Natural killer cell treated with Interleukin-12 subunit alpha and Interleukin-12 subunit beta and Interleukin-15 and Interleukin-18, amount 100 ng/mL, for 72 hours (primary cell): ENCODE data around the gene EOLA2. TPM values are rescaled to one million over a fixed set of nuclear protein-coding genes. Genes with fewer than 3 reads are reported as not detected.
"Not testable (repeated sequence)": the region's sequence is repeated elsewhere in the genome, so short reads cannot be mapped to it uniquely, and the experiment has no call there.

Source experiments
- ATAC-seq, 2 donors: fragments of 150-1000 bp; cut with Tn5 transposase in 1 of 2; sonication (Bioruptor Pico), chemical (Tn5 transposase) in 1 of 2; 2 replicates each; pipeline ENCODE4 v1.10.0; 2021
- DNase-seq: peaks from one replicate; pipeline ENCODE4 v3.0.0; 2022; ENCODE audit warnings: low spot score
- H3K27ac Mint-ChIP-seq, 2 donors: 1 replicate in 1 of 2; 2 replicates in 1 of 2; pipeline ENCODE4 v1.8.0; 2022; ENCODE audit warnings: mixed read lengths in 2 of 2, mild to moderate bottlenecking in 1 of 2, moderate library complexity in 1 of 2
- H3K27me3 Mint-ChIP-seq, 2 donors: 1 replicate in 1 of 2; 2 replicates in 1 of 2; pipeline ENCODE4 v1.8.0; 2022; ENCODE audit warnings: mixed read lengths in 2 of 2
- H3K36me3 Mint-ChIP-seq: one replicate; pipeline ENCODE4 v1.8.0; 2022; ENCODE audit warnings: mixed read lengths
- H3K4me1 Mint-ChIP-seq, 2 donors: 1 replicate in 1 of 2; 2 replicates in 1 of 2; pipeline ENCODE4 v1.8.0; 2022; ENCODE audit warnings: low read depth in 2 of 2, mixed read lengths in 2 of 2, mild to moderate bottlenecking in 1 of 2
- H3K4me3 Mint-ChIP-seq: one replicate; pipeline ENCODE4 v1.8.0; 2022; ENCODE audit warnings: mixed read lengths
- H3K9me3 Mint-ChIP-seq: 2 replicates; pipeline ENCODE4 v1.8.0; 2022; ENCODE audit warnings: mixed read lengths
- total RNA-seq, 2 donors: library from RNA; stranded (reverse); gene quantifications; one replicate each; pipeline ENCODE4 v1.2.3, GENCODE V29; 2022

The EOLA2 gene
- 10 to 100 TPM; 46.9 to 64.3 TPM for total RNA-seq

DNA sequence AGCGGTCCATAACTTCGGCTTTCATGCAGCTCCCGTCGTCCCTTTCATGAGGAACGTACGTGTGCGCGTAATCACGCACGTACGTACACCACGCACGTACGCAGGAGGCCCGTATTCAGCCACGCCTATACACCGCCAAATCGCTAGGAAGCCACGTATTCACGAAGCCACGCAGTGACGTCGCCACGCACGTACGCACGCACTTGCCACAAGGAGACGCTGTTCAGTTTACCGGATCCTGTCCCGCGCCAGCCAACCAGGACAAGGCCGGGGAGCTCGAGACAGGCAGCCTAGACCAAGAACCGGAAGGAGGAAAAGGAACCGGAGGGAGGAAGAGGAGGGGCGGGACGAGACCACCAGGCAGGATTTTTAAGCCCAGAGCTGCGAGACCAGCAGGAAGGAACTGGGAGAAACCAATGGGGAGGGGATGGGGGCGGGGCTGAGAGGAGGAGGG is at the start of gene EOLA2:
EOLA2 (minus strand) TSS at position 65 of the 454 bp plus-strand sequence. CDS start 4,617 bp downstream, outside the sequence.
- DNase-seq (peak; percentile 94), ATAC-seq (peak; percentile 80 to 81)
- H3K4me3 Mint-ChIP-seq = peak within 1 kb of the TSS; percentile 92
- H3K4me1 Mint-ChIP-seq = peaks cover 0 to 4% of the 10 kb centered on the region in 2 donors
- no peaks in the 10 kb centered on the region for H3K27me3 Mint-ChIP-seq
- no peaks in the 10 kb centered on the region for H3K36me3 Mint-ChIP-seq
- H3K9me3 Mint-ChIP-seq = no peaks in the 10 kb centered on the region
- H3K27ac Mint-ChIP-seq = peak within 1 kb of the TSS; percentile 82 to 88

DNA sequence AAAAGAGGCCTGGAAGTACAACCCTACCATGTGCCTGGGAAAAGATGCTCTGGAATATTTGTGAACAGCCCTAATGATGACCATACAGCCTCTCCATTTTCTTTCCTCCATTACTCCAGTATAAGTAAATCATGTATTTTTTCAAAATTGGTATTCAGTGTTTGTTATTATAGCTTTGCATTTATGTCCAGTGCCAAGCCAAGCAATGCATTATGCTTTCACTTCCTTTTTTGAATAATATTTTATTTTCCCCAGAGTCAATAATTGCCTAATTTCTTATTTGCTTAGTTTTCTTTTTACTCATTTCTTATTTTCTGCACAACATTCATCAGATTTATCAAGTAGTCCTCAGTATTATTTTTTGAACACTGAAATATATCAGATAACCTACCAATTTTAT is 49.3 kb upstream of the EOLA2 start:
- ATAC-seq = no peak
- Mint-ChIP-seq H3K9me3 (no peaks in the 10 kb centered on the region), H3K27me3 (no peaks in the 10 kb centered on the region), H3K36me3 (no peaks in the 10 kb centered on the region), H3K4me3 (no peak overlapping the region), H3K4me1 (peaks cover 0 to 3% of the 10 kb centered on the region in 2 donors), H3K27ac (no peak overlapping the region)
- no peak for DNase-seq

DNA sequence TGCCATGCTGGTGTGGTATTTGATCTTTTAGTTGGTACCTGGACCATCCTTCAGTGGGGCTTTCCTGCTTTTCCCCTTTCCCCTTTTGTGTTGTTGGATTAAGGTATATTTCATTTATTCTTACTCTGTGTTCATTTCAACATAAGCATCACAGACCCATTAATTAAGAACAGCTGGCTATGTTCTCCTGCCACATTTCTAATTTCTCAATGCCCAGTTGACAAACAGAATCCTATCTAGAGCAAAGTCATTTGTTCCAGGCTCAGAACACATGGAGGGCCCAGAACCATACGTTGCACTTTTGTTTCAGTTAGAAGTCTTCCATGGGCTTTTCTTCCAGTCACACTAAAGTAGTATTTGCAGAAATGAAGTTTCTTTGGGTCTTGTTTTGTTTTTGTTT is 46.1 kb upstream of the EOLA2 start:
- no peak overlapping the region for H3K27ac Mint-ChIP-seq
- no peaks in the 10 kb centered on the region for H3K4me1 Mint-ChIP-seq
- H3K9me3 Mint-ChIP-seq = no peaks in the 10 kb centered on the region
- no peak for DNase-seq
- H3K4me3 Mint-ChIP-seq = no peak overlapping the region
- ATAC-seq = no peak
- no peaks in the 10 kb centered on the region for H3K36me3 Mint-ChIP-seq
- no peaks in the 10 kb centered on the region for H3K27me3 Mint-ChIP-seq

DNA sequence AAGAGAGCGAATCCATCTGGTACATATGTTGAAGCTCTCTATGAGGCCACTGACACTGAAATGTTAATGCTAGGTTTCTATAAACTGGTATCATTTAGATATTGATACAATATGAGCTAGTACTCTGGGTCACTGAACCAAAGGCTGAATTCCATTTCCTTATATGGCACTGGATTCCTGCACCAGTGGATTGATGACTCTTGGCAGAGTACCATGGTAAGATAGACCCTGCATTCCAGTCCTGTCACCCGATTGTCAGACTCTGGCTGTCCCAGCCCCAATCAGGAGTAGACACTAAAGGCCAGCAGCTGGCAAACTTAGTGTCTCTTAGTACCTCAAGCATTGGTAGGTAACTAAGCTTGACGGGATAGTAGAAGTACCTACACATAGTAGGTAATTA is 44.0 kb upstream of the EOLA2 start:
- Mint-ChIP-seq H3K27ac (no peak overlapping the region), H3K4me3 (no peak overlapping the region), H3K4me1 (no peaks in the 10 kb centered on the region), H3K36me3 (no peaks in the 10 kb centered on the region), H3K9me3 (no peaks in the 10 kb centered on the region), H3K27me3 (no peaks in the 10 kb centered on the region)
- DNase-seq (no peak), ATAC-seq (no peak)

DNA sequence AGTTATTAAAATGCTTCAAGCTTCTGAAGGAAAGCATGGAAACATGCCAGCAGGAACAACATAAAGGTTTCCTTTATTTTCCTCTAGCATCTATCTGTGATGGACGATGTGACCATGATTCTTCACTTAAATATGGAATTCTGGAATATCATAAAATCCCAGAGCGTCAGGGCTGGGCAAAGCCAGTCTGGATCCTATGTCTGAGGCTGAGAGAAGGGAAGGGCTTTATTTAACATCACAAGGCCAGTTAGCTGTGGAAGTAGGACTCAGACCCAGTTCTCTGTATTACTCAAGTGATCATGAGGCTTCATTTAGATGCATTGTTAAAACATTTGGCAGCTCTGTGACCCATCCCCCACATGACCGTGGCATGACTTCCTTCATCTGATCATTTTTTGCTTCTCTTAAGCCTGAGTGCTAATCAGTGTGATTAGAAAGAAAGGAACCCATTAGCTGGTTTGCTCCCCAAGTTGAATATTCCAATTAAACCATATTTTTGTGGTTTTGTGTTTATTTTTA is 40.9 kb upstream of the EOLA2 start:
- Mint-ChIP-seq H3K4me3 (no peak overlapping the region), H3K4me1 (no peaks in the 10 kb centered on the region), H3K27ac (no peak overlapping the region), H3K27me3 (no peaks in the 10 kb centered on the region), H3K9me3 (no peaks in the 10 kb centered on the region), H3K36me3 (no peaks in the 10 kb centered on the region)
- ATAC-seq = no peak
- DNase-seq = no peak

DNA sequence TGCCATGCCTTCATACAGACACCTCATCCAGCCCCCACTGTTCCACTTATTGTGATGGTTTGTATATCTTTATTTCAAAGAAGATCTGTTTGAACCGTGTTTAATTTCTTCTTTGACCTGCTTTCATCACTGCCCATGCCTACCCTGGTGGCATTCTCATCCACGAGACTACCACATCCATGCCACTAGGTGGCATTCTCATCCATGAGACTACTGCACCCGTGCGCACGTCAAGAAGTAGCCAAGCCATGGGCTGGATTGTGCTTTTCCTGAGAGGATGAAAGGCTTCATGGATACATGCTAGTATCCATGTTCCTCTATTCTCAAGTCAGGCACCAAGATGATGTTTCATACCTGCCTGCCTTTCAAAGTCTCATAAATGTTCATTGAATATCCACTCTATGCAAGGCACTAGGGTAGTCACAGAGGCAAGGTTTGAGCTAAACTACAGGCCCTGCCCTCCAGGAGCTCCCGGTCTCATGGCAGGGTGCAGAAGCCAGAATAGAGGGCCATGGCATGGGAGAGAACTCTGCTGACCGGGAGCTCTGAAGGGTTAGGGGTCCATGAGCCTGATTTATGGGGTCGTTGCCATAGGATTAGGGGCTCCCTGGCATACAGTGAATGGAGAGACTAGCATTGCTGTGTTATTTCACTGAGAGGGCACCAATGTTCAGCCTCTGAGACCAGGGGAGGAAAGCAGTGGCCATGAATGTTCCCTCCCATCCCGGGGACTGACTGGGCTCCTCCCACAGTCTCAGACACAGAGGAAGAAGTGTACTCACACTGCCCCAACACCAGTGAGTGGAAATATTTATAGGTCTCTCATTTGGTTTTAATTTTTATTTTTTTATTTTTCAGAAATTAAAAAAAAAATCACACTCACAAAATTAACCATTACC is 24.8 kb upstream of the EOLA2 start:
- Mint-ChIP-seq H3K9me3 (no peaks in the 10 kb centered on the region), H3K27ac (no peak overlapping the region), H3K4me1 (peaks cover 4% of the 10 kb centered on the region in 2 donors), H3K27me3 (peaks cover 0 to 2% of the 10 kb centered on the region in 2 donors), H3K36me3 (no peaks in the 10 kb centered on the region), H3K4me3 (no peak overlapping the region)
- DNase-seq = no peak
- peak in 1 of 2 donors; percentile 64 for ATAC-seq

DNA sequence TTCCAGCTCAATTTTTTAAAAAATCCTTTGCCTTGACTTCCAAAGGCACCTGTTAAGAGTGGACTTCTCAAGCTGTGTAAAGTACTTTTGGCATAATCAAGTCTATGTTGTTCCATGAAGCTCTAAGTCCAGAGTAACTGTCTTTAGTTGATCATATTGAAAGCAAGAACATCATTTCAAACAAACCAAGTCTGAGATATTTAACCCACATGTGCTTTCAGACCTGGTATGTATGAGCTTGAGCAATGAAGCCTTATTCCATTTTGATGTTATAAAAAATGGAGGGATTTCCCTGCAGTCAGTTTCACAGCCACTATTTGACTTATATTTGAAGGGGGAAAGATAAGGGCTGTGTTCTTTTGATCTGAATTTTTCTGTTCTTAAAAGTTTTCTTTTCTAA is 23.7 kb upstream of the EOLA2 start:
- Mint-ChIP-seq H3K9me3 (no peaks in the 10 kb centered on the region), H3K4me3 (no peak overlapping the region), H3K36me3 (no peaks in the 10 kb centered on the region), H3K4me1 (peaks cover 0 to 4% of the 10 kb centered on the region in 2 donors), H3K27ac (no peak overlapping the region), H3K27me3 (peaks cover 0 to 2% of the 10 kb centered on the region in 2 donors)
- ATAC-seq (no peak), DNase-seq (no peak)

DNA sequence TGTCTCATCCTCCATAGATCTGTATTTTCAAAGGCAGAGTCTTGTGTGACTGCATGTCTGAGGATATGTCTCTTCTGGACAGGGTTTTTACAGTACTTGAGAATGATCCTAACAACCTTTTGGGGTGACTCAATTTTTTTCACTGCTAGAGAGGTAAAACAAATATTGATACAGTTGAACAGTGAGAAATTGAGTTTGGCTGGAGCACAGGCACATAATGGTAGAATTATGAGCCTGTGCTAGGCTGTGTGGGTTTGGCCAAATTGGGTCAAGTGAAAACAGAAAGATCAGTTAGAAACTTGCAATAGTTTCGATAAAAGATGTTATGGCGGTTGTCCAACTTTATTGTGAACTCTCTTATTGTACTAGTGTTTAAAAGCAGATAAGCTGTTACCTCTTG is 23.3 kb upstream of the EOLA2 start:
- Mint-ChIP-seq H3K4me1 (peaks cover 0 to 4% of the 10 kb centered on the region in 2 donors), H3K27me3 (peaks cover 0 to 1% of the 10 kb centered on the region in 2 donors), H3K4me3 (no peak overlapping the region), H3K36me3 (no peaks in the 10 kb centered on the region), H3K27ac (no peak overlapping the region), H3K9me3 (no peaks in the 10 kb centered on the region)
- DNase-seq (no peak), ATAC-seq (no peak)

DNA sequence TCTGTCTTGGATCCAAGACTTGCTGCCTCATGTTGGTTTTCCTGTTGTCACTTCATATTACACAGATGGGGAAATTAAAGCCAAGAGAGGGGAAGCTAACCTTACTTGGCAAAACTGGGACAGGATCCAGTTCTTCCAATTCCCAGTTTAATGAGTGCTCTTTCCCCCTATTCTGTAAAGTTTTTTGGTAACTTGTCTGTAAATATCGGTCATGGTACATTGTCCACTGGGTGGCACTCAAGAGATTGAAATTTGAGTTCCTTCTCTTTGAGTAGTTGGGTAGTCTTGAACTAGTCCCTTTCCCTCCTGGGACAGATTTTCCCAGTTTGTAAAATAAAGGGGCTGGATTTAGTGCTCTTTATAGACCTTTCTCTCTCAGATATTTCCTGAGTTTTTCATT is 12.4 kb upstream of the EOLA2 start:
- DNase-seq (no peak), ATAC-seq (no peak)
- no peaks in the 10 kb centered on the region for H3K4me1 Mint-ChIP-seq
- H3K27me3 Mint-ChIP-seq = no peaks in the 10 kb centered on the region
- H3K36me3 Mint-ChIP-seq = peaks cover 6% of the 10 kb centered on the region
- H3K9me3 Mint-ChIP-seq = no peaks in the 10 kb centered on the region
- no peak overlapping the region for H3K4me3 Mint-ChIP-seq
- no peak overlapping the region for H3K27ac Mint-ChIP-seq

DNA sequence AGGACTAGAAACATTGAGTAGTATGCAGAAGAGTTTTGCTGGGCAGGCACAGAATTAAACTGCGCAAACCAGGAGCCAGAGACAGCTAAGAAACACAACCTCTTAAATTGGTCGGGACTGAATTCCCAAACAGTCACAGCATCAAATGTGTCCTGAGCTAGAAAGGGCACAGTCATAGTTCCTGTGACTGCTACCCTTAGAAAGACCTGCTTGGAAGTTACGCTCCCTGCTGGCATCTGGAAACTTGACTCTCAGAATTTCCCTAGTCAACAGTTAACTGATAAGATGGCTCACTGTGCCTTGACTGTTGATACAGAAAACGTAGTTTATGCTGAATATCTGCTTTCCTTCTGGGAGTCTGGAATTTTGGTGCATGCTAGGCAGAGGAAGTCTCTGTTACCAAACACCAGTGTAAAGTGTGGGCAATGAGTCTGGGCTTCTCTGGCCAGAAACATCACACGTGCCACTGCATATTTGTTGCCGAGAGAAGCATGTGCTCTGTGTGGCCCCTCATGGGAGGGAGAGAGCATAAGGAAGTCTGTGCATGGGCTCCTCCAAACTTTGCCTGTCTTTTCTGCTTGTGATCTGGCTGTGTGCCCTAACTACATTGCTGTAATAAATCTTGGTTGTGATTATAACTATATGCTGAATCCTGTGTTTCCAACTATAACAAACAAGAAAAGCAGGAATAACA is 11.6 kb upstream of the EOLA2 start:
- H3K36me3 Mint-ChIP-seq = peaks cover 6% of the 10 kb centered on the region
- H3K9me3 Mint-ChIP-seq = no peaks in the 10 kb centered on the region
- ATAC-seq = no peak
- no peak overlapping the region for H3K4me3 Mint-ChIP-seq
- H3K27ac Mint-ChIP-seq = no peak overlapping the region
- no peaks in the 10 kb centered on the region for H3K27me3 Mint-ChIP-seq
- DNase-seq = no peak
- no peaks in the 10 kb centered on the region for H3K4me1 Mint-ChIP-seq

DNA sequence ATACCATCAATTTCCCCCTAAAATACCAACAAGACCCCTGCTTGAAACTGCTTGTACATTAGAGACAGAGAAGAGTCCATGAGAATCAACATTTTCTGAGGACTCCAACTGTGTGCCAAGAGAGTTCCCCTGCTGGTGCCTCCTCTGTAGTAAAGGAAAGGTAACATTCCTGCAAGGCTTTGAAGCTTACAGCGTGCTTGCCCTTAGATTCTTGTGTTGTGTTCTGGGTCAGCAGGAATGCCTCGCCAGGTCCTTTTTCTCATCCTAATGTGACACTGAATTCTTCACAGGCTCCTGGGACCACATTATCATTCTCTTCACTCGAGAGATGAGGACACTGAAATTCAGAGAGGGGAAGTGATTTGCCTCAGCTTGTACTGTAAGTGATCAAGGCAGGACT is 9.7 kb upstream of the EOLA2 start:
- Mint-ChIP-seq H3K9me3 (no peaks in the 10 kb centered on the region), H3K27me3 (no peaks in the 10 kb centered on the region), H3K4me1 (no peaks in the 10 kb centered on the region), H3K4me3 (no peak overlapping the region), H3K27ac (no peak overlapping the region), H3K36me3 (peaks cover 6% of the 10 kb centered on the region)
- ATAC-seq (no peak), DNase-seq (no peak)

DNA sequence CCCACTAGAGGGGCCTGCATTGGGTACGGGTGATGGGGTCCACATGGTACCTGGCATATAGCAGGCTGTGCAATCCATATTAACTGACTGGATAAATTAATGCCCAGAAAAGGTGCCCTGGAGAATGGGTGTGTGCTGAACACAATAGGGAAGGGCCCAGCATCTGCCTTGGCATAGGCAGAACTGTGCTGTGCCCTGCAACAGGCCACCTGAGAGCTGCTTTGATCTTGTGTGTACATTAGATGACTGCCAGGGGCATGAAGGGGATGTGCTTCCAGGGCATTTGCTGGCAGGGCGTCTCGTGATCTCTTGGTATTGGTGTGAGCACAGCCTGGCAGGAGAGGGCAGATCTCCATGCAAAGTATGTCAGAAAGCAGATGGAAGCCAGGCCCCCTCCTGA is 8.6 kb upstream of the EOLA2 start:
- not testable (repeated sequence) for H3K27me3 Mint-ChIP-seq, ATAC-seq

DNA sequence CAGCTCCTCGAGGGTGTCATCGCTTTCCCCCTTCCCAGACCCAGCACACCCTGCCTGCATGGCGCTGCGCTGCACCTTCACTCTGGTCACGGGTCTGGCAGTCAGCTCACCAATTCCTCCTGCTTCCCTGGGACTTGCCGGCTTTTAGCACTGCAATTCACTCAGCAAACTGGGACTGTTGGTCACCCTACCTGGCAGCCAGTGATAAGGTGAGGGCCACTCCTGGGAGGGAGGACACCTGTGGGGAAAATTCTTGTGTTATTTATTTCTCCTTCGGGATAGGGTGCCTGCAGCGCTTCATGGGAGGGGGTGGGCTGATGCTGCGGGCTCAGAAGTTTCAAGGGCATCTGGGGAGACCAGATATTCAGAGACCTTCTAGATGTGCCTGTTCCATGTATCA is 7.5 kb upstream of the EOLA2 start:
- H3K27ac Mint-ChIP-seq, ATAC-seq, H3K36me3 Mint-ChIP-seq, H3K4me1 Mint-ChIP-seq, H3K4me3 Mint-ChIP-seq, H3K27me3 Mint-ChIP-seq, DNase-seq, H3K9me3 Mint-ChIP-seq: not testable (repeated sequence)

More for the DNA sequence above, 8.6 kb upstream of the EOLA2 start:
- H3K27ac Mint-ChIP-seq = peak overlapping the region in 1 of 2 donors; percentile 62
- not testable (repeated sequence) for DNase-seq, H3K36me3 Mint-ChIP-seq, H3K9me3 Mint-ChIP-seq, H3K4me1 Mint-ChIP-seq, H3K4me3 Mint-ChIP-seq

DNA sequence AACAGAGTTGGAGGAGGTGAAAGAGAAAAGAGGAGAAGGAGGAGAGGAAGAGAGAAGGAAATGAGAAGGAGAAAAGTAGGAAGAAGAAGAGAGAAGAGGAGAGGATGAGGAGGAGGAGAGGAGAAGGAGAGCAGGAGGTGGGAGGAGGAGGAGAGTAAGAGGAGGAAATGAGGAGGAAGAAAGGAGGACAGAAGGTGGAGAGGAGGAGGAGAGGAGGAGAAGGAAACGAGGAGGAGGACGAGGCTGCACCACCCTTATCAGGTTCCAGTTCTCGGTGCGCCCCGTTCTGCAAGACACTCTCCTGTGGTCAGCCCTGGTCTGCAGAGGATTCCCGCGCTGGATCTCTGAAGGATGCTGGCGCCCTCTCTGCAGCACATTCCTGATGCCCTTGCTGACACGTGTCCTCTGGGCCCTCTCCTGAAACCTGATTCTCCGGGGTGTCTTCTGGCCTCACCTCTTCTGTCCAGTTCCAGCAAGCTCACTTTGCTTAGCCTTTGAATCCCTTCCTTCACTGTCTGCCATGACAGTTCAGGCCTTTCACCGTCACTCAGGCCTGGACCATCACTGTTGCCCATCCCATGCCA is 6.9 kb upstream of the EOLA2 start:
- not testable (repeated sequence) for H3K4me3 Mint-ChIP-seq, H3K36me3 Mint-ChIP-seq, H3K4me1 Mint-ChIP-seq, ATAC-seq, H3K27me3 Mint-ChIP-seq, H3K9me3 Mint-ChIP-seq, DNase-seq
- peak overlapping the region in 1 of 2 donors; percentile 45 for H3K27ac Mint-ChIP-seq
